GM19025 (cell line): ENCODE data around the gene AOX1.
"Not testable (repeated sequence)": the region's sequence is repeated elsewhere in the genome, so short reads cannot be mapped to it uniquely, and the experiment has no call there.

ENCODE experiments used
- ATAC-seq: cut with Tn5 transposase; IDR thresholded peaks from one replicate; pipeline ENCODE4 v1.9.1; 2021; ENCODE audit warnings: mild to moderate bottlenecking, low read depth, moderate library complexity; ENCODE audit not compliant: unreplicated experiment

Gene AOX1

DNA sequence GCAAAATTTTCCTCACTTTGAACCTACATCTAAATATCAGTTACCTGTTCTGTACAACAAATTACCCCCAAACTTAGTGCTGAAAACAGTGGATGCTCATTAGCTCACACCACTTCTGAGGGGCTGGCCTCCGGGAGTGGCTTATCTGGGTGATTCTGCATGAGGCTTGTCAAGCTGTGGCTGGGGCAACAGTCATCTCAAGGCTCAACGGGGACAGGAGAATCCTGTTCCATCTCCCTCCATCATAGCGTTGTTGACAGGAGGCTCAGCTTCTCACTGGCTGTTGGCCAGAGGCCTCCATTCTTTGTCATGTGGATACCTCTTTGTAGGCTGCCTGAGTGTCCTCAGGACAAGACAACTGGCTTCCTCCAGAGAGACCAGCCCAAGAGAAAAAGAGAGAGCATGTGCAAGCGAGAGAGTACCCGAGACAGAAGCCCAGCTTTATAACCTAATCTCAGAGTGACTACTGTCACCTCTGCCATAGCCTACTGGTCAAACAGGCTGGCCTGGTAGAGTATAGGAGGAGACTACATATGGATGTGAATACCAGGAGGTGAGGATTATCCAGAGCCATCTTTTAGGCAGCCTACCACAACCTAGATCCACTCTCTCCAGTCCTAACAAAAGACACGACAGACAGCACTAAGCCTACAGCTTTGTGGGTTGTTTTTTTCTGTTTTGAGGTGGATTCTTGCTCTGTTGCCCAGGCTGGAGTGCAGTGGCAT lies 79.1 kb downstream of the AOX1 start:
- no peak for ATAC-seq

DNA sequence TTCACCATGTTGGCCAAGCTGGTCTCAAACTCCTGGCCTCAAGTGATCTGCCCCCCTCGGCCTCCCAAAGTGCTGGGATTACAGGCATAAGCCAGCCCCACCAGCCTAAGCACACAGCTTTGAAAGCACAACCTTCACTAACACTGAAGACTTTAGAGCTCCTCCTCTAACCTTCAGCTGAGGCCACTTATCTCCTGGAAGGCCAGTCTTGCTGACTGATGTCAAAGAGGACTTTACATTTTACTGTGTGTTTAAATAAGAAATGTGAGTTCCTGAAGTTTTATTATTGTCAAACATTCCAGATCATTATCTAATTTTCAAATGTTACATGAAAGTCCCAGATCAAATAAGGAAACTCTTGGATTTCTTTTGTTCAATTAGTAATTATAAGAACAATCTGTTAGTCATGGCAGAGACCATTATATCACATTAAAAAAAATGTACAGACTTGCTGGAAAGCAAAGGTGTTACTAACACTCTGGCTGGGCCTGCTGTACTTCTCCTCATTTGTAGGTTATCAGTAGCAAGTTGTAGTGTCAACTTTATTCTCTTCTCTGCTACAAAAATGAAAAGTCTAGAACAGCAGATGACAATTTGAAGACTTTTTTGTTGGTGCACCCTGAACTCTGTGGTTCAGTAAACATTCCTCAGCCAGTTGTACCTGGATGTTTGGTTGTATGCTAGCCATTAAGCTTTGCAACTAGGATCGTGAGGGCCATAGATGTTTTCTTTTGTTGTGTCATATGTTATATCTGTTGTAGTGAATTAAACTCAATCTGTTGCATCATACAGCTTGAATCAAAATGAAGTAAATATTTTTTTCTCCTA lies 80.0 kb downstream of the AOX1 start:
- no peak for ATAC-seq

DNA sequence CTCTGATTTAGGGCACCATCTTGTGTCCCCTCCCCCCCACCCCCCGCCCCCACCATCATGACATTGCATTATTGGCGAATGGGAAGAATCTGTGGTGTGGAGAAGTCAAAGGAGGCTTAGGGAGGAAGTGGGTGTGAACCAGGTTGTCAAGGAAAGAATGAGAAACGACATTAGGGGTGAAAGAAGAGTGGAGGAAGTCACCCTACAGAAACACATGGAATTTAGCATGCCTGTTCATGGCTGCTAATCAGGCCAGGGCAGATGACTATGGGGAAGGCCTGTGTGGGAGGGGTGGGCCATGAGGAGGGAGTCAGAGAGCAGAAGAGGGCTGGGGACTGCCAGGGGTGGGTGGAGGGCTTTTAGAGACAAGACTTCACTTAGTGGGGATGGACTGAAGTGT lies 81.6 kb downstream of the AOX1 start:
- no peak for ATAC-seq

DNA sequence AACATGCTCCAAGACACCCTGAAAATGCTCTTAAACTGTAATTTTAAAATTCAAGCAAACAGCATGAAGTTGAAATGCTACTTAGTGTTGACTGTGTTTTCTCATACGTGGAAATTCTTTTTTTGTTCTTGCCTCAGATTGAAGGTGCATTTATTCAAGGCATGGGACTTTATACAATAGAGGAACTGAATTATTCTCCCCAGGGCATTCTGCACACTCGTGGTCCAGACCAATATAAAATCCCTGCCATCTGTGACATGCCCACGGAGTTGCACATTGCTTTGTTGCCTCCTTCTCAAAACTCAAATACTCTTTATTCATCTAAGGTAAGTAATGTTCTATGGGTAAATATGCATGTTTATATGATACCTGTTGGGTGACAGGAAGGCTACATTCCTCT lies 82.7 kb downstream of the AOX1 start:
- no peak for ATAC-seq

DNA sequence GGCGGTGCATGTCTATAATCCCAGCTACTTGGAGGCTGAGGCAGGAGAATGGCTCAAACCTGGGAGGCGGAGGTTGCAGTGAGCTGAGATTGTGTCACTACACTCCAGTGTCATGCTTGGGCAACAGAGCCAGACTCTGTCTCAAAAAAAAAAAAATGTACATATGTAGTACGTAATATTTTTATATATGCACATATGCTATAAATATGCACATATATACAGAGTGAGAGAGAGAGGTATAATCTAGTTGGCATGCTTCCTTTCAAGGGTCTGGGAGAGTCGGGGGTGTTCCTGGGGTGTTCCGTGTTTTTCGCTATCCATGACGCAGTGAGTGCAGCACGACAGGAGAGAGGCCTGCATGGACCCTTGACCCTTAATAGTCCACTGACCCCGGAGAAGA lies 83.5 kb downstream of the AOX1 start:
- no peak for ATAC-seq

DNA sequence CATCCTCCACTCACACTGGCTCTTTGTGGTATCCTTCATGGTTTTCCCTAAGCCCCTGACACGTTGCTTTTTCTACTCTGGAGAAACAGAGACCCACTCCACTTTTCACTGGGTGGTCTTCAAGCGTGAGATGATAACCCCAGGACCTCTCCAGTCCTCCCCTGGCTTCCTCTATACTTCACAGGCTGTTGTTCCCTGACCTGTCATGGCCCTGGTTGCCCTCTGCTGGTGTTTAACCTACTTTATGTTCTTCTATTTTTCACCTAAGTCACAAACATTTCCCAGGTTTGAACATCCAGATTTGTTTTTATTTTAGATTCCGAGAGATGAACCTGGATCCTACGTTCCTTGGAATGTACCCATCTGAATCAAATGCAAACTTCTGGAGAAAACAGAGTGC lies 84.5 kb downstream of the AOX1 start:
- no peak for ATAC-seq

DNA sequence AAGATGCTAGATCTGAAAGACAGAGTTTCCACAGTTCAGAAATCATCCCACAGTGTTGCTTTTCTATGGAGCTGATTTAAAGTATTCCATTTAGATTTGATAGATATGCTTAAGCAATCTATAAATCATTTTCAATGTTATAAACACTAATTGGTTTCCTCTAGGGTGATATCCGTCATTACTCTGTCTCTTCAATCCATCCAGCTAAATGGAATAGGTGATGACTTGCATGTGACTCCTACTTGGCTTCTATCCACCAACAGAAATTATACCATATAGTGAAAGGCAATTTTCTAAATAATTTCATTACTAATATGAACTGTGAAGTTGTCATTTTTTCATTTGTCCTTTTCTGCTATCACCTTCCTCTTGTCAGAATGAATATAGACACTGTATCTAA lies 84.9 kb downstream of the AOX1 start:
- ATAC-seq: no peak

DNA sequence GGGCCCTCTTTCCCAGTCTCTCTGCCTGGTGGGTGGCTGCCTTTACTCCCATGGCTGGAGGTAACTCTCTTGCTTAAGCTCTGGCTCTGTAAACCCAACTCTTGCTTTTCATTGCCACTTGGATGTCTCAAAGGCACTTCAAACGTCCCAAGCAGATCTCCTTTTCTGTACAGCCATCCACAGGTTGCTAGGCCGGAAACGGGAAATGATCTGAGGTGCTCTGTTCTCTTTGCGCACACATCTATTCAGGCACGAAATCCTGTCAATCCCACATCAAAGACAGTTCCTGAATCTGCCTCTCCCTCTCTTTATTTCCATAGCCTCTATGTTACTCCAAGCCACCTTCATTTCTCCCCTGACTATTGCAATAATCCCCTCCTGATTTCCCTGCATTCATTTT lies 87.4 kb downstream of the AOX1 start:
- no peak for ATAC-seq

DNA sequence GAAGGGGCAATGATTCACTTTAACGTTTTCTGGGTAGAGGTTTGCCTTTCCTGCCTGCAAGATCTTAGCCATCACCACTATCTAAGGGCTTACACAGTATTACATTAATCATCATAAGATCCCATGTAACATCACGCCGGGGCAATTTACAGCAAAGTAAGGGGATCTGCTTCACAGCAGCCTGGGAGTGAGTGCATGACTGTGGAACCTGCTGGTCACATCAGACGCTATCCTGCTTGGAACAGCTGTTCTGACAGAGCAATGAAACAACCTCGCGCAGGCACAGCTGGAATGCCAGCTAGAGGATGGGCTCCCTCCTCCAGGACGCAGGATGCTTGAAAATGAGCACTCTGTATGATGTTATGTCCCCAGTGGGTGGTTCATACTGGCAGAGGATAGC lies 89.0 kb downstream of the AOX1 start:
- no peak for ATAC-seq

DNA sequence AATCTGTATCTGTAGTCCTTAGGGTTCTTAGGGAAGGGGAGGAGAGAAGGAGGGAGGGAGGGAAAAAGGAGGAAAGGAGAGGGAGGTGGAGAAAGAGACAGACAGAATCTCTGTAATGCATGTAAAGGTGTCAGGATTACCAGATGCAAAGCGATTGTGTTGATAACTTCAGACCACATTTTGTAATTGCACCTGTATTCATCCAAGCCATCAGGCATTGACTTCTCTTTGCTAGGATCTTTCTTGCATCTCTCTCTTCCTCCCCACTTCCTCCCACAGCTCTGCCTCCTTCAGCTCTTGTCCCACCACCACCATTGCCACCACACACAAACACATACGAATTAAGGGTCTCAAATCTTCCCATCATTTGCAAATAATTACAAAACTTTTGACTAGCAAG lies 91.4 kb downstream of the AOX1 start:
- no peak for ATAC-seq

DNA sequence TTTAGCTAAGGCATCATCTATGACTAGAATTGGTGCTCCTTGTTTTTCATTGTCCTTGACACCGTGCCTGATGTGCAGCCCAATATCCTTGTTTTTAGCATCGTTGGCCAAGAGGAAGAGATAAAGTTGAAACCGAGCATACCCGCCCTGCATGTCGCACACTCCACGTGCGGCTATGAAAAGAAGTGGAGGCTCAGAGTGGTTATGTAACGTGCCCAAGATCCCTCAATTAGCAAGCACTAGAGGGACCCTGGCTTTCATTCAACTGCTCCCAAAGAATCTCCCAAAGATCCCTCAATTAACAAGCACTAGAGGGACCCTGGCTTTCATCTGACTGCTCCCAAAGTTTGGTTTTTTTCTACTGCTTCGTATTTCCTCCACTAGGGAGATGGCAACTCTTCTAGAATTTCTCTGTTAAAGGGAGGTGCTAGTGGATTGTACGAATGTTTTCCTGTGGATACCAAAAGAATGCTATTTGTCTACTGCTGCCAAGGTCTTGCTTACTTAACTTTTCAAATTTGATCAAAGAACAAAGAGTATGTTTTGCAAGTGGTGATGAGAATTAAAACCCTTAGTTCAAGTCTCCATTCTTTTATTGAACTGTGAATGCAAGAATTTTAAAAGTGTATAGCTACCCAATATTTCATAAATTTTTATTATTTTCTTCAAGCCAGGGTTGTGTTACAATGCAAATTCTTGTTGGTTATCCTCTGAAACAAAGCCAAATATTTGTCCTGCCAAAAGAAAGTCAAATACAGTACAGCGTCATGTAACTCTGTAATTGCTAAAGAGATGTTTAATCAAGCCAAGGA lies 92.1 kb downstream of the AOX1 start:
- ATAC-seq: no peak

DNA sequence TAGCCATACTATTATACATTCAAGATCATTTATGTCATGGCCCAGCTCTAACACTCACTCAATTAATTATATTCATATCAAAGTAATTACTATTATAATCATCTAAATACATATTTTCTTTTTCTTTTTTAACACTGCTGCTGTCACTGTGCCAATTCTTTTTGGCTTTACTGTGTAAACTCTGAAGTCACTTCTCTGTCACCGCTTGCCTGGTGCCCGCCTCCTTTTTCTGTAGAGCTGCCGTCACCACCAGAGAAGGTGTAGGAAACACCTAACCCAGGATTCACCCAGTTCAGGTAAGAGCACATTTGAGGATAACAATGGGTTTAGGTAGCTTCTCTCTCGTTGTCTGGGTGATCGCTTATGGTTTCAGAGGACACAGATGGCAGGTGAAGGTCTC lies 93.3 kb downstream of the AOX1 start:
- no peak for ATAC-seq

DNA sequence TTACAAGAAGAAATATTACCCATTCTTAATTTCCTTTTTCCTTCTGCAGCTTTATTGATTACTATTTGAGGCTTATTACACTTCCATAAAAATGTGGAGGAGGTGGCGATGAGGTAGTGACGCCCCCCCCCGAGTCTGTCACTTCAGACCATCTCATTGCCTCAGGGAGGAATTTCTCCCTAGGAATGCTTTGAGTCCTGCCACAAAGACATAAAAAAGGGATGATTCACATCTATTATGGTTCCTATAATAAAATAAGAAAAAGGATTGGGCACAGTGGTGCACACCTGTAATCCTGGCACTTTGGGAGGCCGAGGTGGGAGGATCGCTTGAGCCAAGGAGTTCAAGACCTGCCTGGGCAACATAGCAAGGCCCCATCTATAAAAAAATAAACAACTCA lies 93.7 kb downstream of the AOX1 start:
- no peak for ATAC-seq

DNA sequence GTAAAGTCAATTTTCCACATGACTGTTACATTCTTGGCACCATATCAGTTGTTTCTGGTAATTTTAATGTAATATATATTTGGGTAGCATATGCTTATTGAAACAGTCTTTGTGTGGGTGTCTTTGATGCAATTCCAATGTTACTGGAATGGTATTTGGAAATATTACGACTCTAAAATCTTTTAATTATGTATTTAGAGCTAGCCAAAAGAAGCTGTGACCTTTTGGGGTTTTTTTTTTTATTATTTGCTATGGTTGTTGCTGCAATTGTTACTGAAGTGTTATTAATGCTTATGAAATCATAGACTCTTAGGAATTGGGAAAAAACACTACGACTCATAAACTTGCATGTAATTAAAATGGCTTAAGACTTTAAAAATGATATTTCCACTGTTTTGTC lies 95.9 kb downstream of the AOX1 start:
- no peak for ATAC-seq

DNA sequence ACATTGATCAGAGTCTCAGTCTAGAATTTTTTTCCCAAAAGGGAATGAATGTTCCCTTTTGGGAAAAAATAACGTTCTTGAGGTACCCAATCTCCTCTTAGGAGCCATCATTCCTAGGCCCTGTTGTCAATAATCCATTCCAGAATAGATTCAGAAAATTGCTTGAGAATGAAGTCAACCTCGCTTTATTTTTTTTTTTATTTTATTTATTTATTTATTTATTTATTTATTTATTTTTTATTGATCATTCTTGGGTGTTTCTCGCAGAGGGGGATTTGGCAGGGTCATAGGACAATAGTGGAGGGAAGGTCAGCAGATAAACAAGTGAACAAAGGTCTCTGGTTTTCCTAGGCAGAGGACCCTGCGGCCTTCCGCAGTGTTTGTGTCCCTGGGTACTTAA lies 96.6 kb downstream of the AOX1 start:
- ATAC-seq: not testable (repeated sequence)

DNA sequence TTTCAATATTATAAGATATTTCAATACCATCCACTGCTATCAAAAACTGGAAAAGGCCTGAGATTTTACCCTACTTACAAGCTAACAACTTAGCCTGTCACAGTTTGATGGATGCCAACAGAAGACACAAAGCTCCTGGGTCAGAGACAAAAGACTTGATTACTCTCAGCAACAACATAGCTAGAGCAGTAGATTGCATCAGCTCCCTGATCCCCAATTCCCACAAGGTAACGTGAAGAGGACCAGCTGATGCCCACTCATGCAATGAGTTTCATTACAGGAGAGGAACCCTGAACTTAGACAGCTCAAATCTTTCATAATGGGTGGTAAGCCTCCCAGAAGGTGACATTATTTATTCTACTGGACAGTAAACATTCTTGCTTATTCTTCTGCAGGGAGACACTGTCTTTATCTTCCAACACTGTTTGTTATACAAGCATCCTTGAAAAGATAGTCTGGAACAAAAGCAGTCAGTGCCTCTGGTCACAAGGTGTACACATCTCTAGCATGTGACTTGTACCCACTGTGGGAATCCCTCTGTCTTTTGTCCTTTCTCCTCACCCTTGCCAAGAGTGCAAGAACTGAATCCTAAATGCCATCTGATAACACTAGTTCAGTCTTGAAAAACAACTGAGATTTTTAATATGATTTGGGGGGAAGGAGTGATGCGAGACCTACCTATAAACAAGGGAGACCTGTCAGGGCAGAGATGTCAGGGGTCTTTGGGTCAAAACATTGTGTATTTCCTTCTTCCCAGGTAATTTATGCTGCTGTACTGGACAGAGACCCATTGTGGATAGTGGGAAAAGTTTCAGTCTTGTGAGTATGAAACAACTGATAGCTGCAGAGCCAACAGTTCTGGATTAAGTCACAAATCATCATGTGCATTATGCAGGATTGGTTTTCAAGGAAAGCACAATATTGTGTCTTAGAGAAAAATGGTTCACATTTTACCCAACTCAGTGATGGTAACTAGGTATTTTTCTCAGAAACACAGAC lies 102.4 kb downstream of the AOX1 start:
- ATAC-seq: no peak

DNA sequence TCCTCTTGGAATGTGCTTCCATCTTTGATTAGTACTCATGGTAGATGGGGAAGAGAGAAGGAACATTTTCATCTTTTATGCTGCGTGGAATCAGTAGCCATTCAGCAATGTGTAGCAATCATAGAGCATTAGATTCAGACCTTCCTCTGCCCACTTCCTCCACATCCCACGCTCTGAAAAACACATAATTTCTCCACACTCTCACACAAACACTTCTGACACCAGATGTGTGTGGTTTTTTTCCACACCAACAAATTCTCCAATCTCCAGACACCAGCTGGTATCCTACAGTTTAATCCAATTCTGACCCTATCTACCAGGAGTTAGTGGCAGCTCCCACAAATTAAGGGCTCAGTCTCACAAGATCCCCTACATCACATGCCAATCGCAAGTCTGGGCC lies 103.3 kb downstream of the AOX1 start:
- ATAC-seq: no peak

DNA sequence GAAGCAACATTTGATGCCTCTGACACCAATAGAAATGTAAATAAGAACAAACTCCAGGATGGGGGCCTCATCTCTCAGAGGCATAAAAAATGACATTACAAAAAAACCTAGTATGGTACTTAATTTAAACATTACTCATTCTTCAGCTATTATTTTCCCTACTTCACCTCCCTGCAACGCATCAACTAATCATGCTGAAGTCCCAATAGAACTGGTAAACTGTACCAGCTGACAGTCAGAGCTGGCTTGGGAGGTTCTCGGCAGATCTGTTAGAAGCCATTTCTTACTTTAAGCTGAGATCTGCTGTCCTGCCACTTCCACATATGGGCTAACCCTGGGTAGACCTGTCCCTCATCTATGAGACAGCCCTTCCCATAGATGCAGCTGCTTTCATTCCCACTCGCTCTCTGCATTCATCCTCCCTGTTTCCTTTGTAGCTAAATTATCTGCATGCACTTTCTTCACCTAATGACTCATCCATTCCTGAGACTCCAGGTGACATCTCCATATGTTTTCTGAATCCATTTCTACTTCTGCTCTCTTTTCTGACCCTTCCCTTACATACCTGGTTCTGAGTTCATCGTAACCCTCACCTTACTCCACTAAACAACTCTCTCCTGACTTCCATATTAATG lies 108.1 kb downstream of the AOX1 start:
- ATAC-seq: no peak

DNA sequence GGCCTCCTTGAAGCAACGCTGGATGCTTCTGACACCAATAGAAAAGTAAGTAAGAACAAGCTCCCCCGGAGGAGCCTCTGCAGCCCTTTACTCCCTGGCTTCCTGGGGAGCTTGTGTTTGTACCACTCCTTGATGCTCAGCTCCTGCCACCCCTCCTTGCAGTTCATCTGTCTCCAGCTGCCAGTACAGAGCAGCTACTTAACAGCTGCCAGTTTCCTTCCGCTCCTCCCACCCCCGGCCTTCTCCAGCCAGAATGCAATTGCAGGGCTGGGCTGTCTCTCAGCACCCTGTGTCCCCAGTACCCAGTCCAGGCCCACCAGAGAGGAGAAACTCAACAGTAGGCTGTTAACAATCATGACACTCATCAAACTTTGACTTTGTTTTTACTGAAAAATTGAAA lies 109.4 kb downstream of the AOX1 start:
- no peak for ATAC-seq

DNA sequence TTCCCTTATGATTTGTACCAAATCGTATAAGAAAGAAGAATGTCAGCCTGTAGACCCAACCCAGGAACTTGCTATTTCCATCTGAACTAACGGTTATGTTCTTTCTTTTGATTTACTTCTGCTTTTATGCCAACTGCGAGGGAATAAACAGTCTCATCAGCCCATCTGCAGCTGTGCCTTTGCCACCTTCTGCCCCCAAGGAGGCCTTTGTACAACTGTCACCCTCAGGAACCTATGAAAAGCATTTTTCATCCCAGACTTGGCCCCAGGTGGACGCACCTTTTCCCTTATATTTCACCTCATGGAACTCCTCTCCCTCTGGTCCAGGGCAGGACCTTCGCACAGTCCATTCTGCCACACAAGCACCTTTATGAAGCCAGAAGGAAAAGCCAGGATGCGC lies 109.8 kb downstream of the AOX1 start:
- no peak for ATAC-seq
